ENCODE data around the gene H1-8. TPM values are rescaled to one million over a fixed set of nuclear protein-coding genes. Genes with fewer than 3 reads are reported as not detected.

The H1-8 gene
- total and polyA plus RNA-seq, 2 donors = 0.09 to 0.78 TPM

GRCh38 chr3:129529436-129530210 is 13.4 kb upstream of the H1-8 start:
- no peaks in the 10 kb centered on the region for H3K36me3 ChIP-seq (ENCODE audit: control insufficient read depth in 2 of 2, insufficient read depth in 2 of 2, low read length in 1 of 2)
- no peaks in the 10 kb centered on the region for H3K9me3 ChIP-seq (ENCODE audit: control insufficient read depth in 2 of 2, insufficient read depth in 1 of 2, low read length in 1 of 2)
- no peak overlapping the region for H3K27ac ChIP-seq (ENCODE audit: low read depth in 1 of 2, low read length in 1 of 2)
- DNase-seq (ENCODE audit: low read depth in 6 of 9, low spot score in 9 of 9) = no peak
- no peak overlapping the region for H3K4me3 ChIP-seq (ENCODE audit: low read length in 2 of 2)
- no peaks in the 10 kb centered on the region for H3K4me1 ChIP-seq (ENCODE audit: control insufficient read depth in 2 of 2, insufficient read depth in 2 of 2, low read length in 2 of 2)
- H3K27me3 ChIP-seq (ENCODE audit: control insufficient read depth in 2 of 2, insufficient read depth in 1 of 2, low read length in 1 of 2) = no peaks in the 10 kb centered on the region
- 96% methylated on average over 12 of the region's 12 CpGs for WGBS

GRCh38 chr3:129530251-129530791 is 12.7 kb upstream of the H1-8 start:
- no peaks in the 10 kb centered on the region for H3K4me1 ChIP-seq (ENCODE audit: control insufficient read depth in 2 of 2, insufficient read depth in 2 of 2, low read length in 2 of 2)
- WGBS = 85% methylated on average over 6 of the region's 6 CpGs
- H3K4me3 ChIP-seq (ENCODE audit: low read length in 2 of 2) = no peak overlapping the region
- H3K27ac ChIP-seq (ENCODE audit: low read depth in 1 of 2, low read length in 1 of 2) = no peak overlapping the region
- H3K9me3 ChIP-seq (ENCODE audit: control insufficient read depth in 2 of 2, insufficient read depth in 1 of 2, low read length in 1 of 2) = no peaks in the 10 kb centered on the region
- H3K27me3 ChIP-seq (ENCODE audit: control insufficient read depth in 2 of 2, insufficient read depth in 1 of 2, low read length in 1 of 2) = no peaks in the 10 kb centered on the region
- no peak for DNase-seq (ENCODE audit: low read depth in 6 of 9, low spot score in 9 of 9)
- H3K36me3 ChIP-seq (ENCODE audit: control insufficient read depth in 2 of 2, insufficient read depth in 2 of 2, low read length in 1 of 2) = no peaks in the 10 kb centered on the region

GRCh38 chr3:129530821-129531220 is 12.2 kb upstream of the H1-8 start:
- H3K9me3 ChIP-seq (ENCODE audit: control insufficient read depth in 2 of 2, insufficient read depth in 1 of 2, low read length in 1 of 2) = no peaks in the 10 kb centered on the region
- no peak for DNase-seq (ENCODE audit: low read depth in 6 of 9, low spot score in 9 of 9)
- H3K27ac ChIP-seq (ENCODE audit: low read depth in 1 of 2, low read length in 1 of 2) = no peak overlapping the region
- H3K36me3 ChIP-seq (ENCODE audit: control insufficient read depth in 2 of 2, insufficient read depth in 2 of 2, low read length in 1 of 2) = no peaks in the 10 kb centered on the region
- no peaks in the 10 kb centered on the region for H3K4me1 ChIP-seq (ENCODE audit: control insufficient read depth in 2 of 2, insufficient read depth in 2 of 2, low read length in 2 of 2)
- H3K27me3 ChIP-seq (ENCODE audit: control insufficient read depth in 2 of 2, insufficient read depth in 1 of 2, low read length in 1 of 2) = no peaks in the 10 kb centered on the region
- H3K4me3 ChIP-seq (ENCODE audit: low read length in 2 of 2) = no peak overlapping the region
- 97% methylated on average over 13 of the region's 13 CpGs for WGBS

GRCh38 chr3:129531699-129532098 is 11.3 kb upstream of the H1-8 start:
- H3K27me3 ChIP-seq (ENCODE audit: control insufficient read depth in 2 of 2, insufficient read depth in 1 of 2, low read length in 1 of 2) = no peaks in the 10 kb centered on the region
- 96% methylated on average over 11 of the region's 11 CpGs for WGBS
- no peaks in the 10 kb centered on the region for H3K36me3 ChIP-seq (ENCODE audit: control insufficient read depth in 2 of 2, insufficient read depth in 2 of 2, low read length in 1 of 2)
- no peak overlapping the region for H3K4me3 ChIP-seq (ENCODE audit: low read length in 2 of 2)
- H3K27ac ChIP-seq (ENCODE audit: low read depth in 1 of 2, low read length in 1 of 2) = no peak overlapping the region
- H3K9me3 ChIP-seq (ENCODE audit: control insufficient read depth in 2 of 2, insufficient read depth in 1 of 2, low read length in 1 of 2) = no peaks in the 10 kb centered on the region
- no peaks in the 10 kb centered on the region for H3K4me1 ChIP-seq (ENCODE audit: control insufficient read depth in 2 of 2, insufficient read depth in 2 of 2, low read length in 2 of 2)
- no peak for DNase-seq (ENCODE audit: low read depth in 6 of 9, low spot score in 9 of 9)

GRCh38 chr3:129532261-129532660 is 10.7 kb upstream of the H1-8 start:
- H3K27me3 ChIP-seq (ENCODE audit: control insufficient read depth in 2 of 2, insufficient read depth in 1 of 2, low read length in 1 of 2) = no peaks in the 10 kb centered on the region
- no peak overlapping the region for H3K27ac ChIP-seq (ENCODE audit: low read depth in 1 of 2, low read length in 1 of 2)
- no peaks in the 10 kb centered on the region for H3K4me1 ChIP-seq (ENCODE audit: control insufficient read depth in 2 of 2, insufficient read depth in 2 of 2, low read length in 2 of 2)
- 98% methylated on average over 20 of the region's 20 CpGs for WGBS
- H3K4me3 ChIP-seq (ENCODE audit: low read length in 2 of 2) = no peak overlapping the region
- DNase-seq (ENCODE audit: low read depth in 6 of 9, low spot score in 9 of 9) = no peak
- no peaks in the 10 kb centered on the region for H3K36me3 ChIP-seq (ENCODE audit: control insufficient read depth in 2 of 2, insufficient read depth in 2 of 2, low read length in 1 of 2)
- H3K9me3 ChIP-seq (ENCODE audit: control insufficient read depth in 2 of 2, insufficient read depth in 1 of 2, low read length in 1 of 2) = no peaks in the 10 kb centered on the region

GRCh38 chr3:129533406-129533805 is 9.6 kb upstream of the H1-8 start:
- 97% methylated on average over 16 of the region's 16 CpGs for WGBS
- H3K4me3 ChIP-seq (ENCODE audit: low read length in 2 of 2) = no peak overlapping the region
- H3K36me3 ChIP-seq (ENCODE audit: control insufficient read depth in 2 of 2, insufficient read depth in 2 of 2, low read length in 1 of 2) = no peaks in the 10 kb centered on the region
- no peak for DNase-seq (ENCODE audit: low read depth in 6 of 9, low spot score in 9 of 9)
- H3K4me1 ChIP-seq (ENCODE audit: control insufficient read depth in 2 of 2, insufficient read depth in 2 of 2, low read length in 2 of 2) = no peaks in the 10 kb centered on the region
- no peaks in the 10 kb centered on the region for H3K27me3 ChIP-seq (ENCODE audit: control insufficient read depth in 2 of 2, insufficient read depth in 1 of 2, low read length in 1 of 2)
- H3K27ac ChIP-seq (ENCODE audit: low read depth in 1 of 2, low read length in 1 of 2) = no peak overlapping the region
- no peaks in the 10 kb centered on the region for H3K9me3 ChIP-seq (ENCODE audit: control insufficient read depth in 2 of 2, insufficient read depth in 1 of 2, low read length in 1 of 2)

- H3K4me3 ChIP-seq (ENCODE audit: low read length in 2 of 2) = no peak overlapping the region
- no peaks in the 10 kb centered on the region for H3K27me3 ChIP-seq (ENCODE audit: control insufficient read depth in 2 of 2, insufficient read depth in 1 of 2, low read length in 1 of 2)
- H3K27ac ChIP-seq (ENCODE audit: low read depth in 1 of 2, low read length in 1 of 2) = no peak overlapping the region
- H3K36me3 ChIP-seq (ENCODE audit: control insufficient read depth in 2 of 2, insufficient read depth in 2 of 2, low read length in 1 of 2) = no peaks in the 10 kb centered on the region
- H3K9me3 ChIP-seq (ENCODE audit: control insufficient read depth in 2 of 2, insufficient read depth in 1 of 2, low read length in 1 of 2) = no peaks in the 10 kb centered on the region
- 89% methylated on average over 4 of the region's 4 CpGs for WGBS
- DNase-seq (ENCODE audit: low read depth in 6 of 9, low spot score in 9 of 9) = no peak
- H3K4me1 ChIP-seq (ENCODE audit: control insufficient read depth in 2 of 2, insufficient read depth in 2 of 2, low read length in 2 of 2) = no peaks in the 10 kb centered on the region
Measured at GRCh38 chr3:129534428-129535027, 8.4 kb upstream of the H1-8 start.

- Histone ChIP-seq H3K4me1 (ENCODE audit: control insufficient read depth in 2 of 2, insufficient read depth in 2 of 2, low read length in 2 of 2) (no peaks in the 10 kb centered on the region), H3K27ac (ENCODE audit: low read depth in 1 of 2, low read length in 1 of 2) (no peak overlapping the region), H3K36me3 (ENCODE audit: control insufficient read depth in 2 of 2, insufficient read depth in 2 of 2, low read length in 1 of 2) (no peaks in the 10 kb centered on the region), H3K9me3 (ENCODE audit: control insufficient read depth in 2 of 2, insufficient read depth in 1 of 2, low read length in 1 of 2) (no peaks in the 10 kb centered on the region), H3K27me3 (ENCODE audit: control insufficient read depth in 2 of 2, insufficient read depth in 1 of 2, low read length in 1 of 2) (no peaks in the 10 kb centered on the region), H3K4me3 (ENCODE audit: low read length in 2 of 2) (no peak overlapping the region)
- DNase-seq (ENCODE audit: low read depth in 6 of 9, low spot score in 9 of 9) = no peak
- 98% methylated on average over 1 of the region's 1 CpG for WGBS
Measured at GRCh38 chr3:129535075-129535474, 7.9 kb upstream of the H1-8 start.

- no peak overlapping the region for H3K27ac ChIP-seq (ENCODE audit: low read depth in 1 of 2, low read length in 1 of 2)
- no peaks in the 10 kb centered on the region for H3K9me3 ChIP-seq (ENCODE audit: control insufficient read depth in 2 of 2, insufficient read depth in 1 of 2, low read length in 1 of 2)
- H3K36me3 ChIP-seq (ENCODE audit: control insufficient read depth in 2 of 2, insufficient read depth in 2 of 2, low read length in 1 of 2) = no peaks in the 10 kb centered on the region
- no peak for DNase-seq (ENCODE audit: low read depth in 6 of 9, low spot score in 9 of 9)
- no peak overlapping the region for H3K4me3 ChIP-seq (ENCODE audit: low read length in 2 of 2)
- no peaks in the 10 kb centered on the region for H3K27me3 ChIP-seq (ENCODE audit: control insufficient read depth in 2 of 2, insufficient read depth in 1 of 2, low read length in 1 of 2)
- 98% methylated on average over 2 of the region's 2 CpGs for WGBS
- H3K4me1 ChIP-seq (ENCODE audit: control insufficient read depth in 2 of 2, insufficient read depth in 2 of 2, low read length in 2 of 2) = no peaks in the 10 kb centered on the region
Measured at GRCh38 chr3:129536374-129536667, 6.7 kb upstream of the H1-8 start.
